ENCODE results near the gene INPP5K.

The INPP5K gene

GRCh38 chr17:1471490-1471889, 44.9 kb downstream of the INPP5K start:
- no peak for DNase-seq (ENCODE audit: insufficient read length, low spot score)
- FAIRE-seq = no peak

GRCh38 chr17:1470755-1471462, 45.5 kb downstream of the INPP5K start:
- no peak for DNase-seq (ENCODE audit: insufficient read length, low spot score)
- FAIRE-seq = no peak
- TF ChIP-seq POLR2A (IDR thresholded peaks at IDR 0.05; ENCODE audit: low read depth, low read length) (no peak), PAX5 (IDR thresholded peaks at IDR 0.05; ENCODE audit: insufficient read depth, low read length, severe bottlenecking) (no peak), POLR2AphosphoS5 (IDR thresholded peaks at IDR 0.05; ENCODE audit: low read depth, low read length) (no peak), TAF1 (IDR thresholded peaks at IDR 0.05; ENCODE audit: low read depth, low read length) (no peak), POU2F2 (IDR thresholded peaks at IDR 0.05; ENCODE audit: low read depth, low read length) (no peak), SPI1 (IDR thresholded peaks at IDR 0.05; ENCODE audit: low read depth, low read length) (no peak)

More at GRCh38 chr17:1471490-1471889, 44.9 kb downstream of the INPP5K start:
- TF ChIP-seq PAX5 (IDR thresholded peaks at IDR 0.05; ENCODE audit: insufficient read depth, low read length, severe bottlenecking) = no peak
- no peak for TF ChIP-seq POLR2A (IDR thresholded peaks at IDR 0.05; ENCODE audit: low read depth, low read length)
- TF ChIP-seq SPI1 (IDR thresholded peaks at IDR 0.05; ENCODE audit: low read depth, low read length) = no peak
- TF ChIP-seq POU2F2 (IDR thresholded peaks at IDR 0.05; ENCODE audit: low read depth, low read length) = no peak
- no peak for TF ChIP-seq POLR2AphosphoS5 (IDR thresholded peaks at IDR 0.05; ENCODE audit: low read depth, low read length)
- no peak for TF ChIP-seq TAF1 (IDR thresholded peaks at IDR 0.05; ENCODE audit: low read depth, low read length)

- DNase-seq (ENCODE audit: insufficient read length, low spot score) = no peak
- no peak for FAIRE-seq
- no peak for TF ChIP-seq POU2F2 (IDR thresholded peaks at IDR 0.05; ENCODE audit: low read depth, low read length)
- no peak for TF ChIP-seq PAX5 (IDR thresholded peaks at IDR 0.05; ENCODE audit: insufficient read depth, low read length, severe bottlenecking)
- TF ChIP-seq POLR2A (IDR thresholded peaks at IDR 0.05; ENCODE audit: low read depth, low read length) = no peak
- TF ChIP-seq TAF1 (IDR thresholded peaks at IDR 0.05; ENCODE audit: low read depth, low read length) = no peak
- TF ChIP-seq POLR2AphosphoS5 (IDR thresholded peaks at IDR 0.05; ENCODE audit: low read depth, low read length) = no peak
- TF ChIP-seq SPI1 (IDR thresholded peaks at IDR 0.05; ENCODE audit: low read depth, low read length) = no peak
Observed at GRCh38 chr17:1470071-1470754, 46.2 kb downstream of the INPP5K start.

GRCh38 chr17:1469231-1469852, 47.1 kb downstream of the INPP5K start:
- DNase-seq (ENCODE audit: insufficient read length, low spot score) = no peak
- TF ChIP-seq PAX5 (IDR thresholded peaks at IDR 0.05; ENCODE audit: insufficient read depth, low read length, severe bottlenecking) (no peak), POLR2AphosphoS5 (IDR thresholded peaks at IDR 0.05; ENCODE audit: low read depth, low read length) (no peak), POLR2A (IDR thresholded peaks at IDR 0.05; ENCODE audit: low read depth, low read length) (no peak), POU2F2 (IDR thresholded peaks at IDR 0.05; ENCODE audit: low read depth, low read length) (no peak), SPI1 (IDR thresholded peaks at IDR 0.05; ENCODE audit: low read depth, low read length) (no peak), TAF1 (IDR thresholded peaks at IDR 0.05; ENCODE audit: low read depth, low read length) (no peak)
- no peak for FAIRE-seq

- TF ChIP-seq POLR2A (IDR thresholded peaks at IDR 0.05; ENCODE audit: low read depth, low read length) (no peak), POLR2AphosphoS5 (IDR thresholded peaks at IDR 0.05; ENCODE audit: low read depth, low read length) (no peak), SPI1 (IDR thresholded peaks at IDR 0.05; ENCODE audit: low read depth, low read length) (no peak), POU2F2 (IDR thresholded peaks at IDR 0.05; ENCODE audit: low read depth, low read length) (no peak), TAF1 (IDR thresholded peaks at IDR 0.05; ENCODE audit: low read depth, low read length) (no peak), PAX5 (IDR thresholded peaks at IDR 0.05; ENCODE audit: insufficient read depth, low read length, severe bottlenecking) (no peak)
- DNase-seq (ENCODE audit: insufficient read length, low spot score) (no peak), FAIRE-seq (no peak)
Observed at GRCh38 chr17:1467898-1468492, 48.4 kb downstream of the INPP5K start.

- no peak for FAIRE-seq
- no peak for DNase-seq (ENCODE audit: insufficient read length, low spot score)
- no peak for TF ChIP-seq POU2F2 (IDR thresholded peaks at IDR 0.05; ENCODE audit: low read depth, low read length)
- TF ChIP-seq POLR2A (IDR thresholded peaks at IDR 0.05; ENCODE audit: low read depth, low read length) = no peak
- TF ChIP-seq POLR2AphosphoS5 (IDR thresholded peaks at IDR 0.05; ENCODE audit: low read depth, low read length) = no peak
Observed at GRCh38 chr17:1467258-1467657, 49.2 kb downstream of the INPP5K start.

GRCh38 chr17:1464186-1464585, 52.2 kb downstream of the INPP5K start:
- FAIRE-seq (no peak), DNase-seq (ENCODE audit: insufficient read length, low spot score) (no peak)
- TF ChIP-seq POU2F2 (IDR thresholded peaks at IDR 0.05; ENCODE audit: low read depth, low read length) = no peak
- no peak for TF ChIP-seq PAX5 (IDR thresholded peaks at IDR 0.05; ENCODE audit: insufficient read depth, low read length, severe bottlenecking)
- no peak for TF ChIP-seq POLR2AphosphoS5 (IDR thresholded peaks at IDR 0.05; ENCODE audit: low read depth, low read length)
- no peak for TF ChIP-seq POLR2A (IDR thresholded peaks at IDR 0.05; ENCODE audit: low read depth, low read length)
- no peak for TF ChIP-seq TAF1 (IDR thresholded peaks at IDR 0.05; ENCODE audit: low read depth, low read length)
- TF ChIP-seq SPI1 (IDR thresholded peaks at IDR 0.05; ENCODE audit: low read depth, low read length) = no peak

GRCh38 chr17:1462164-1463112, 54.0 kb downstream of the INPP5K start:
- FAIRE-seq (peak; percentile 74), DNase-seq (ENCODE audit: insufficient read length, low spot score) (no peak)
- TF ChIP-seq SPI1 (IDR thresholded peaks at IDR 0.05; ENCODE audit: low read depth, low read length) = no peak
- no peak for TF ChIP-seq POU2F2 (IDR thresholded peaks at IDR 0.05; ENCODE audit: low read depth, low read length)
- TF ChIP-seq POLR2A (IDR thresholded peaks at IDR 0.05; ENCODE audit: low read depth, low read length) = no peak
- TF ChIP-seq POLR2AphosphoS5 (IDR thresholded peaks at IDR 0.05; ENCODE audit: low read depth, low read length) = no peak
- no peak for TF ChIP-seq PAX5 (IDR thresholded peaks at IDR 0.05; ENCODE audit: insufficient read depth, low read length, severe bottlenecking)
- no peak for TF ChIP-seq TAF1 (IDR thresholded peaks at IDR 0.05; ENCODE audit: low read depth, low read length)

Data from GM12891 (cell line).